H9 (cell line): ENCODE measurements around the gene SLC22A8. TPM values are rescaled to one million over a fixed set of nuclear protein-coding genes. Genes with fewer than 3 reads are reported as not detected.

Experiments
- DNase-seq: peaks from one replicate; pipeline ENCODE4 v3.0.0-alpha.2; 2017
- H2AFZ ChIP-seq: one replicate; pipeline ENCODE4 v1.6.1; 2013; ENCODE audit warnings: mild to moderate bottlenecking, low read length, control low read depth, moderate library complexity
- H2AK5ac ChIP-seq: 2 replicates; pipeline ENCODE4 v1.6.1; 2013; ENCODE audit warnings: low read length, control low read depth, mixed read lengths; ENCODE audit not compliant: insufficient read length
- H2BK120ac ChIP-seq: one replicate; pipeline ENCODE4 v1.6.1; 2013; ENCODE audit warnings: low read depth, mild to moderate bottlenecking, low read length, control low read depth, inconsistent platforms; ENCODE audit not compliant: poor library complexity, severe bottlenecking
- H2BK12ac ChIP-seq: 2 replicates; pipeline ENCODE4 v1.6.1; 2013; ENCODE audit warnings: low read length, control low read depth, mixed read lengths, low read depth; ENCODE audit not compliant: insufficient read length
- H2BK15ac ChIP-seq: 2 replicates; pipeline ENCODE4 v1.6.1; 2013; ENCODE audit warnings: low read depth, low read length, control low read depth
- H2BK20ac ChIP-seq: one replicate; pipeline ENCODE4 v1.6.1; 2013; ENCODE audit warnings: low read depth, mild to moderate bottlenecking, low read length, control low read depth, inconsistent platforms; ENCODE audit not compliant: poor library complexity, severe bottlenecking
- H2BK5ac ChIP-seq: 2 replicates; pipeline ENCODE4 v1.6.1; 2013; ENCODE audit warnings: low read length, control low read depth, mixed read lengths; ENCODE audit not compliant: insufficient read length
- H3K14ac ChIP-seq: 2 replicates; pipeline ENCODE4 v1.6.1; 2013; ENCODE audit warnings: low read length, control low read depth; ENCODE audit not compliant: insufficient read depth
- H3K18ac ChIP-seq: 2 replicates; pipeline ENCODE4 v1.6.1; 2013; ENCODE audit warnings: low read depth, mild to moderate bottlenecking, mixed read lengths, low read length, control low read depth; ENCODE audit not compliant: insufficient read length
- H3K23ac ChIP-seq: 2 replicates; pipeline ENCODE4 v1.6.1; 2013; ENCODE audit warnings: low read length, control low read depth, mixed read lengths, low read depth; ENCODE audit not compliant: insufficient read length
- H3K23me2 ChIP-seq: 2 replicates; pipeline ENCODE4 v1.6.1; 2013; ENCODE audit warnings: low read depth, mild to moderate bottlenecking, mixed read lengths, low read length, control low read depth; ENCODE audit not compliant: insufficient read length, poor library complexity, severe bottlenecking
- H3K27ac ChIP-seq: 2 replicates; pipeline ENCODE4 v1.5.1; 2013; ENCODE audit warnings: low read length, control low read depth, mixed read lengths, low read depth; ENCODE audit not compliant: insufficient read length
- H3K27me3 ChIP-seq: 2 replicates; pipeline ENCODE4 v1.6.1; 2013; ENCODE audit warnings: low read length, control low read depth, inconsistent platforms; ENCODE audit not compliant: insufficient read depth
- H3K4ac ChIP-seq: 2 replicates; pipeline ENCODE4 v1.6.1; 2013; ENCODE audit warnings: low read depth, mild to moderate bottlenecking, control low read depth, inconsistent platforms, low read length, moderate library complexity
- H3K4me1 ChIP-seq: 2 replicates; pipeline ENCODE4 v1.6.1; 2013; ENCODE audit warnings: low read length, control low read depth, inconsistent platforms; ENCODE audit not compliant: insufficient read depth
- H3K4me2 ChIP-seq: 2 replicates; pipeline ENCODE4 v1.6.1; 2013; ENCODE audit warnings: low read length, control low read depth, mixed read lengths; ENCODE audit not compliant: insufficient read length, insufficient read depth
- H3K56ac ChIP-seq: 2 replicates; pipeline ENCODE4 v1.6.1; 2013; ENCODE audit warnings: low read depth, mild to moderate bottlenecking, mixed read lengths, low read length, control low read depth; ENCODE audit not compliant: insufficient read length
- H3K79me1 ChIP-seq: 2 replicates; pipeline ENCODE4 v1.6.1; 2013; ENCODE audit warnings: low read depth, mild to moderate bottlenecking, moderate library complexity, low read length, control low read depth, inconsistent platforms; ENCODE audit not compliant: insufficient read depth, poor library complexity, severe bottlenecking
- H3K79me2 ChIP-seq: 2 replicates; pipeline ENCODE4 v1.6.1; 2013; ENCODE audit warnings: low read length, control low read depth, inconsistent platforms; ENCODE audit not compliant: insufficient read depth
- H3K9ac ChIP-seq: 2 replicates; pipeline ENCODE4 v1.6.1; 2013; ENCODE audit warnings: low read length, control low read depth, mixed read lengths; ENCODE audit not compliant: insufficient read length; ENCODE audit errors: extremely low read depth
- H3K9me3 ChIP-seq: one replicate; pipeline ENCODE4 v1.6.1; 2013; ENCODE audit warnings: low read depth, low read length, inconsistent platforms; ENCODE audit not compliant: control insufficient read depth
- H3T11ph ChIP-seq: one replicate; pipeline ENCODE4 v1.6.1; 2013; ENCODE audit warnings: mild to moderate bottlenecking, low read length, control low read depth, inconsistent platforms
- H4K20me1 ChIP-seq: one replicate; pipeline ENCODE4 v1.6.1; 2013; ENCODE audit not compliant: control insufficient read depth, insufficient read length, insufficient read depth
- H4K5ac ChIP-seq: 2 replicates; pipeline ENCODE4 v1.6.1; 2013; ENCODE audit warnings: low read depth, mild to moderate bottlenecking, mixed read lengths, low read length, control low read depth; ENCODE audit not compliant: insufficient read length
- H4K8ac ChIP-seq: replicated peaks from 2 replicates; pipeline ENCODE4 v1.6.1; 2013; ENCODE audit warnings: low read length, control low read depth, mixed read lengths, low read depth; ENCODE audit not compliant: insufficient read length
- H4K91ac ChIP-seq: 2 replicates; pipeline ENCODE4 v1.6.1; 2013; ENCODE audit warnings: low read depth, mild to moderate bottlenecking, moderate library complexity, mixed read lengths, low read length, control low read depth; ENCODE audit not compliant: insufficient read length
- H3K27ac Mint-ChIP-seq, 3 experiments: 2 replicates in 2 of 3; 3 replicates in 1 of 3; pipeline ENCODE4 v1.8.0; 2020 to 2021; ENCODE audit warnings: mixed read lengths in 3 of 3, mild to moderate bottlenecking in 1 of 3, moderate library complexity in 1 of 3
- H3K27me3 Mint-ChIP-seq: 2 replicates; pipeline ENCODE4 v1.8.0; 2021; ENCODE audit warnings: low read depth, mild to moderate bottlenecking, moderate library complexity, mixed read lengths
- H3K36me3 Mint-ChIP-seq, 3 experiments: 2 replicates in 2 of 3; 3 replicates in 1 of 3; pipeline ENCODE4 v1.8.0; 2020 to 2021; ENCODE audit warnings: low read depth in 3 of 3, mixed read lengths in 3 of 3; ENCODE audit not compliant: insufficient read depth in 1 of 3
- H3K4me1 Mint-ChIP-seq, 2 experiments: 2 replicates each; pipeline ENCODE4 v1.8.0; 2020; ENCODE audit warnings: mixed read lengths in 2 of 2
- H3K4me3 Mint-ChIP-seq, 2 experiments: 2 replicates in 1 of 2; 3 replicates in 1 of 2; pipeline ENCODE4 v1.8.0; 2020 to 2021; ENCODE audit warnings: mild to moderate bottlenecking in 2 of 2, mixed read lengths in 2 of 2, moderate library complexity in 1 of 2
- H3K9me3 Mint-ChIP-seq, 2 experiments: 2 replicates in 1 of 2; 3 replicates in 1 of 2; pipeline ENCODE4 v1.8.0; 2020; ENCODE audit warnings: mild to moderate bottlenecking in 2 of 2, mixed read lengths in 2 of 2, moderate library complexity in 1 of 2
- CTCF ChIP-seq: fragments of 200-600 bp; sonication (generic); conservative IDR thresholded peaks from 3 replicates; pipeline ENCODE4 v1.8.0; 2021; ENCODE audit warnings: antibody characterized with exemption, mild to moderate bottlenecking
- WGBS: extraction: QIAGEN DNeasy Blood & Tissue Kit; methylation state at CpG from one replicate; pipeline ENCODE4 v1.1.7; 2013; ENCODE audit warnings: missing lambda C conversion rate, low lambda C conversion rate, mixed read lengths; ENCODE audit not compliant: insufficient read length; ENCODE audit errors: extremely low coverage; 5-methylcytosine and 5-hydroxymethylcytosine counted together
- total RNA-seq: library from RNA; stranded (reverse); gene quantifications from 2 replicates; pipeline ENCODE4 v1.2.1, GENCODE V29; 2021

SLC22A8 gene
- total RNA-seq, 1 experiment from 2014 or later, result not detected

- no peaks in the 10 kb centered on the region; a peak in 1 of 7 replicates for H3K36me3 Mint-ChIP-seq
- no peak overlapping the region for H3K23ac ChIP-seq
- H3K4me1 ChIP-seq, result no peaks in the 10 kb centered on the region; the same call in 1 of the 2 replicates
- no peak for TF ChIP-seq CTCF
- no peaks in the 10 kb centered on the region for H3K9me3 ChIP-seq
- H2BK20ac ChIP-seq, result no peak overlapping the region
- H3K14ac ChIP-seq, result no peak overlapping the region
- H3K23me2 ChIP-seq, result no peaks in the 10 kb centered on the region
- no peak overlapping the region for H2BK15ac ChIP-seq
- H3T11ph ChIP-seq, result no peak overlapping the region
- no peaks in the 10 kb centered on the region for H3K79me1 ChIP-seq
- H4K5ac ChIP-seq, result no peak overlapping the region
- H3K27ac ChIP-seq, result no peak overlapping the region
- no peaks in the 10 kb centered on the region for H3K27me3 ChIP-seq
- H3K4ac ChIP-seq, result no peak overlapping the region
- DNase-seq, result no peak
- H2AFZ ChIP-seq, result no peak overlapping the region
- H3K18ac ChIP-seq, result no peak overlapping the region
- peaks cover 29 to 42% of the 10 kb centered on the region in 2 experiments for H3K4me1 Mint-ChIP-seq
- peak overlapping the region in 1 of 3 experiments; percentile 3; a peak in 3 of 7 replicates for H3K27ac Mint-ChIP-seq
- H2AK5ac ChIP-seq, result no peak overlapping the region
- no peak overlapping the region for H3K56ac ChIP-seq
- no peak overlapping the region for H3K9ac ChIP-seq
- H2BK12ac ChIP-seq, result no peak overlapping the region
- no peaks in the 10 kb centered on the region for H3K79me2 ChIP-seq
- H4K20me1 ChIP-seq, result no peaks in the 10 kb centered on the region
- H2BK5ac ChIP-seq, result no peak overlapping the region
- H2BK120ac ChIP-seq, result no peak overlapping the region
- no peak overlapping the region for H3K4me3 Mint-ChIP-seq
- no peak overlapping the region for H4K8ac ChIP-seq
- H3K4me2 ChIP-seq, result no peak overlapping the region
- H3K27me3 Mint-ChIP-seq, result peaks cover 12% of the 10 kb centered on the region; the same call in 1 of the 2 replicates
- H3K9me3 Mint-ChIP-seq, result no peaks in the 10 kb centered on the region; a peak in 1 of 5 replicates
- no CpG with 5 or more reads among the region's 13 CpGs for WGBS
- no peak overlapping the region for H4K91ac ChIP-seq
Observed at GRCh38 chr11:63014408-63015055, 1.1 kb downstream of the SLC22A8 start.
